Activated T-helper 1 cell treated with anti-CD3 and anti-CD28 coated beads, Interleukin-12 subunit alpha, Interleukin-12 subunit beta, Interleukin-2, Interleukin-4 antibody, amounts not matched to agents 30 ng/mL and 10 ng/mL and 1 ng/mL, durations not matched to agents 14 hours and 24 hours and 36 hours (primary cell): ENCODE measurements around the gene IDH2. TPM values are rescaled to one million over a fixed set of nuclear protein-coding genes. Genes with fewer than 3 reads are reported as not detected.
A peak's percentile ranks its signal among the peaks of the same experiment; 100 is the strongest.

Experiments used
- DNase-seq: peaks from one replicate; pipeline ENCODE4 v3.0.0; 2021; ENCODE audit warnings: low spot score
- H3K27ac Mint-ChIP-seq: one replicate; pipeline ENCODE4 v1.8.0; 2021; ENCODE audit warnings: mild to moderate bottlenecking, mixed read lengths
- H3K27me3 Mint-ChIP-seq: one replicate; pipeline ENCODE4 v1.8.0; 2022; ENCODE audit warnings: mild to moderate bottlenecking, moderate library complexity, mixed read lengths; ENCODE audit not compliant: insufficient read depth
- H3K36me3 Mint-ChIP-seq: one replicate; pipeline ENCODE4 v1.8.0; 2021; ENCODE audit warnings: low read depth, mixed read lengths
- H3K4me1 Mint-ChIP-seq: one replicate; pipeline ENCODE4 v1.8.0; 2021; ENCODE audit warnings: low read depth, mixed read lengths
- H3K4me3 Mint-ChIP-seq: one replicate; pipeline ENCODE4 v1.8.0; 2021; ENCODE audit warnings: mild to moderate bottlenecking, moderate library complexity, mixed read lengths
- H3K9me3 Mint-ChIP-seq: one replicate; pipeline ENCODE4 v1.8.0; 2021; ENCODE audit warnings: mixed read lengths
- intact Hi-C: fragments of 100-400 bp; cut with micrococcal nuclease; formaldehyde crosslinking; loops from one replicate; pipeline ENCODE4 v1.15.1; 2024
- total RNA-seq: library from RNA; stranded (reverse); gene quantifications from 2 replicates; pipeline ENCODE4 v1.2.3, GENCODE V29; 2022

Gene IDH2
- total RNA-seq, 1 donor from 2014 or later = 94.1 TPM

GRCh38 chr15:90106522-90107117, 4.4 kb upstream of the IDH2 start:
- intact Hi-C loops = loop anchor here (10.0 kb wide), 1 partner anchor 1748 kb away; the partner anchor contains the start of gene SLCO3A1
- Mint-ChIP-seq H3K27me3 (peaks cover 12% of the 10 kb centered on the region), H3K27ac (no peak overlapping the region), H3K4me3 (no peak overlapping the region), H3K4me1 (peaks cover 9% of the 10 kb centered on the region), H3K36me3 (no peaks in the 10 kb centered on the region), H3K9me3 (no peaks in the 10 kb centered on the region)
- DNase-seq = no peak

DNA sequence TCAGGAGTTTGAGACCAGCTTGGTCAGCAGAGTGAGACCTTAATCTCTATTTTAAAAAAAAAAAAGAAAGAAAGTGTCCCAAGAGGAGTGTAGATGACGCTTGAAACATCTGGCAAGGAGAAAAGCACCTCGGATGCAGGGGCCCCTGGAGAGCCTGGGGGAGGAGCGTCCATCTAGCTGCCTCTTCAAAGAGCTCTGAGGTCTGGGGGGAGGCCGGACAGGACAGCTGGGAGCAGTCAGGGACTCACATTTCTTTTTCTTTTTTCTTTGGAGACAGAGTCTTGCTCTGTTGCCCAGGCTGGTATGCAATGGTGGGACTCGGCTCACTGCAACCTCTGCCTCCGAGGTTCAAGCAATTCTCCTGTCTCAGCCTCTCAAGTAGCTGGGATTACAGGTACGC, 3.3 kb upstream of the IDH2 start:
- Mint-ChIP-seq H3K4me3 (no peak overlapping the region), H3K9me3 (no peaks in the 10 kb centered on the region), H3K4me1 (peaks cover 19% of the 10 kb centered on the region), H3K36me3 (peaks cover 2% of the 10 kb centered on the region), H3K27ac (no peak overlapping the region), H3K27me3 (peaks cover 12% of the 10 kb centered on the region)
- intact Hi-C loops = loop anchor here (10.0 kb wide), 1 partner anchor 1749 kb away; the partner anchor contains the start of gene SLCO3A1
- no peak for DNase-seq

DNA sequence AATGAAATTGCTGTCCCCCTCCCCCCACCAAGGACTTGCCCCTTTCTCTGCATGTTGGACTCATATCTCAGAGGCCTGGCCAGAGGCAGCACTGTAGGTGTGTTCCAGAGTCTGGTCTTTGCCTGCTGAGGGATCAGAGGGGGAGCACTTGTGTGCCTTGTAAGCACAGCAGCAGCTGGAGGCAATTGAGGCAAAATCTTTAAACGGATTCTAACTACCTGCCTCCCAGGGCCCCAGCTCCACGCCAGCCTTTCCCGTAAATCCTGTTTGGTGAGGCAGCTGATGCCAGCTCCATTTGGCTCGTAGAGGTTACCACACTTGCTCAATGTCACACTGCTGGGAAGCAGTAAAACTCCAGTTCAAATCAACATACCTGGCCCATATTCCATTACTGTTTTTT, 2.3 kb upstream of the IDH2 start:
- peaks cover 5% of the 10 kb centered on the region for H3K36me3 Mint-ChIP-seq
- H3K27ac Mint-ChIP-seq = no peak overlapping the region
- no peaks in the 10 kb centered on the region for H3K9me3 Mint-ChIP-seq
- H3K4me1 Mint-ChIP-seq = peaks cover 28% of the 10 kb centered on the region
- no peak for DNase-seq
- H3K27me3 Mint-ChIP-seq = peaks cover 12% of the 10 kb centered on the region
- no peak overlapping the region for H3K4me3 Mint-ChIP-seq
- intact Hi-C loops = loop anchor here (5.0 to 10.0 kb wide), 2 partner anchors 828 to 1750 kb away; partner anchors contain the start of genes HDDC3 and SLCO3A1

DNA sequence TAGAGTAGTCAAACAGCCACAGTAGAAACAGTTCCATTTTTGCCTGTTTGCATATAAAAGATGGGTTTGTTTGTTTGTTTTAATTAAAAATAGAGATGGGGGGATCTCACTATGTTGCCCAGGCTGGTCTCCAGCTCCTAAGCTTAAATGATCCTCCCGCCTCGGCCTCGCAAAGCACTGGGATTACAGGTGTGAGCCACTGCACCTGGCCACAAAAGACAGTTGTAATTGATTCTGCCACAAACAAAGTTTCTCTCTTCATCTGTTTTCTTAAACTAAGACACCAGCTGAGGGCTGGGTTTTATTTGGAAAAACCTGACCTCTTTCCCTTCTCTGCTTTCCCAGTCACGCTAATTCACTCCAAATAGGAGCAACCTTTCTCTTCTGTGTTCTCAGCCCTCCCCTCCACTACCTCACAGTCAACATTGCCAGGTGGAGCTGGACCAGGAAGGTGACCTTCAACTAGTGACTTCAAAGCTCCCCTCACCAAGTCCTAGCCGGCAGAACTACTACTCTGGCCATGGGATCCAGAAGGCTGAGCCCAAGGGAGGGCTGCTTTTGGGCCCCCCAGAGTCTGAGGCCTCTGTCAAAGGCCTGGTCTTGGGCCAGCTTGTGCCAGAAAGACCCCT, 1.5 kb upstream of the IDH2 start:
- Mint-ChIP-seq H3K9me3 (no peaks in the 10 kb centered on the region), H3K36me3 (peaks cover 10% of the 10 kb centered on the region), H3K4me3 (peak overlapping the region; percentile 81), H3K27ac (no peak overlapping the region), H3K27me3 (peaks cover 12% of the 10 kb centered on the region), H3K4me1 (peaks cover 36% of the 10 kb centered on the region)
- no peak for DNase-seq
- intact Hi-C loops = loop anchor here (2.0 to 10.0 kb wide), 4 partner anchors 39 to 1751 kb away; partner anchors contain the start of genes HDDC3 and SLCO3A1

DNA sequence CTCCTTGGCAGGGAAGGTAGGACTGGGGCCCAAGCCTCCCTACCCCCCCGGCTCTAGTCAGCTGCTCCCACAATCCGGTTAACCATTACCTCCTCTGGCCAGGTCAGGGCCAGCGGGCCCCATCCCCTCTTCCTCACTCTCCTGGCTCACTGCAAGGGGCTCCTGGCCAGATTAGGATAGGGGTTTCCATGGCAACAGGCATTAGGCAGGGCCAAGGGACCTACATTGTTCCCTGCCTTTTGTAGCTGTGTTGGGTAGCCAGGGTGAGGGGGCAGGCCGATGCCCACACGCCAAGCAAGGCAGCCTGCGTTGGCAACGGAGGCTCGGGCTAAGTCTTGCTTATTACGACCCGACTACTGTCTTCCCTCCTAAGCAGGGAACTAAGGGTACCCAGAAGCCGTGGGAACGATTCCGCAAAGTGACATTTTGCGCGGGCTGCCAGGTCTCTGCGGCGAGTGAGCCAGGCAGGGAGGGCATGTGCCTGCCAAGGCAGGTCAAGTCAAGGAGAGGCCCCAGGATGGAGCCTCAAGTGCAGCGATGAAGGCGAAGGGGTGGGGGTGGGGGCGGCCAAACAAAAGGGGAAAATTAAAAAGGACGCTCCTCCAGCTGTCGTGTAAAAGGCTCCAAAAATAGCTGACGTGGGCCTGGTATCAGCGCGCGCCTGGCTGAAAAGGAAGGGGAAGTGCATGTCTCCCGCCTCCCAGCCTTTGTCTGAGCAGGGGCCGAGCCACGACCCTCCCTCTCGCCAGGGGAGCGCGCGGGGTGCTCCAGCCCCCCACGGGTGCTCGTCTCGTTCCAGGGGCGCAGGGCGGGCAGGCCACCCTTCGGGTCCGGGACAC, 919 bp downstream of the IDH2 start:
- Mint-ChIP-seq H3K4me3 (peak overlapping the region; percentile 89), H3K36me3 (peaks cover 11% of the 10 kb centered on the region), H3K27me3 (peaks cover 4% of the 10 kb centered on the region), H3K4me1 (peaks cover 60% of the 10 kb centered on the region), H3K27ac (peak overlapping the region; percentile 94), H3K9me3 (no peaks in the 10 kb centered on the region)
- intact Hi-C loops = loop anchor here (2.0 to 10.0 kb wide), 3 partner anchors 131 to 1753 kb away; partner anchors contain the start of genes CIB1, HDDC3 and SLCO3A1
- DNase-seq = no peak

- no peak for DNase-seq
- H3K27ac Mint-ChIP-seq = peak overlapping the region; percentile 94
- peak overlapping the region; percentile 89 for H3K4me3 Mint-ChIP-seq
- peaks cover 4% of the 10 kb centered on the region for H3K9me3 Mint-ChIP-seq
- peaks cover 19% of the 10 kb centered on the region for H3K36me3 Mint-ChIP-seq
- intact Hi-C loops = loop anchor here (2.0 to 10.0 kb wide), 4 partner anchors 133 to 1755 kb away; partner anchors contain the start of genes CIB1, HDDC3, MESP1 and SLCO3A1
- peaks cover 3% of the 10 kb centered on the region for H3K27me3 Mint-ChIP-seq
- H3K4me1 Mint-ChIP-seq = peaks cover 71% of the 10 kb centered on the region
Observed at GRCh38 chr15:90099868-90100831, 2.1 kb downstream of the IDH2 start.

DNA sequence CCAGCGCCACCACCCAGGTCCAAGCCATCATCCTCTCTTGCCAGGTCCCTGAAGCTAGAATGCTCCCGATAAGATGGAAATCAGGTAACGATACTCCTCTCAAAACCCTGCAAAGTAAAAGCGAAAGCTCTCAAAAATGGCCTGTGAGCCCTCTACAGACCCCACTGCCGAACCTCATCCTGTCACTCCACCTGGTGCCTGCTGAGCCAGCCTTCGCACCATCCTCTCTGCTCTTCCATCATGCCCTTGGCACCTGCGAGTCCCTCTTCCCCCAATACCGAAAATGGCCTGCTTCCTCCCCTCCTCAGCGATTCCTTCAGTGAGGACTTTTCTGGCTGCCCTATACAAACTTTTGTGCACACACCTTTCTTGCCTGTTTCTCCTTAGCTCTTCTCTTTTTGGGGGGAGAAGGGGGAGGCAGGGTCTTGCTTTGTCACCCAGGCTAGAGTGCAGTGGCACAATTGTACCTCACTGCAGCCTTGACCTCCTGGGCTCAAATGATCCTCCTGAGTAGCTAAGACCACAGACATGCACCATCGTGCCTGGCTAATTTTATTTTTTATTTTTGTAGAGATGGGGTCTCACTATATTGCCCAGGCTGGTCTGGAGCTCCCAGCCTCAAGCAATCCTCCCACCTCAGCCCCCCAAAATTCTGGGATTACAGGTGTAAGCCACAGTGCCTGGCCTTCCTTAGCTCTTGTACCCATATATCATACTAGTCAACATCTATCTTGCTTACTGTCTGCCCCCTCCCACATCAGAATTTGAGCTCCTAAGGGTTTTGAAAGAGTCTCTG, 3.0 kb downstream of the IDH2 start:
- peak overlapping the region; percentile 94 for H3K27ac Mint-ChIP-seq
- DNase-seq = no peak
- intact Hi-C loops = loop anchor here (5.0 kb wide), 1 partner anchor 347 kb away; the partner anchor contains the start of gene MESP1
- H3K36me3 Mint-ChIP-seq = peaks cover 20% of the 10 kb centered on the region
- H3K4me3 Mint-ChIP-seq = peak overlapping the region; percentile 89
- peaks cover 79% of the 10 kb centered on the region for H3K4me1 Mint-ChIP-seq
- peaks cover 4% of the 10 kb centered on the region for H3K9me3 Mint-ChIP-seq
- no peaks in the 10 kb centered on the region for H3K27me3 Mint-ChIP-seq

DNA sequence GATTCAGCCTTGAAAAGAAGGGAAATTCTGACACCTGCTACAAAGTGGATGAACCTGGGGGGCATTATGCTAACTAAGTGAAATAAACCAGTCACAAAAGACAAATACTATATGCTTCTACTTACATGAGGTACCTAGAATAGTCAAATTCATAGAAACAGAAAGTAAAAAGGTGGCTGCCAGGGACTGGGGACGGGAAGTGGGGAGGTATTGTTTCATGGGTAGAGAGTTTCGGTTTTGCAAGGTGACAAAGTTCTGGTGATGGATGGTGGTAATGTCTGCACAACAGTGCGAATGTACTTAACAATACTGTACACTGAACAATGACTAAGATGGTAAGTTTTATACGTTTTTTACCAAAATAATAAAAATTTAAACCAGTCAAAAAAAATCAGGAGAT, 4.8 kb downstream of the IDH2 start:
- peak; percentile 75 for DNase-seq
- H3K27ac Mint-ChIP-seq = peak overlapping the region; percentile 93
- H3K4me3 Mint-ChIP-seq = peak overlapping the region; percentile 70
- no peaks in the 10 kb centered on the region for H3K27me3 Mint-ChIP-seq
- peaks cover 74% of the 10 kb centered on the region for H3K4me1 Mint-ChIP-seq
- H3K9me3 Mint-ChIP-seq = peaks cover 4% of the 10 kb centered on the region
- intact Hi-C loops = loop anchor here (1.0 to 5.0 kb wide), 9 partner anchors 11 to 345 kb away; partner anchors contain the start of genes MESP1, NGRN and ZNF710
- H3K36me3 Mint-ChIP-seq = peaks cover 23% of the 10 kb centered on the region

DNA sequence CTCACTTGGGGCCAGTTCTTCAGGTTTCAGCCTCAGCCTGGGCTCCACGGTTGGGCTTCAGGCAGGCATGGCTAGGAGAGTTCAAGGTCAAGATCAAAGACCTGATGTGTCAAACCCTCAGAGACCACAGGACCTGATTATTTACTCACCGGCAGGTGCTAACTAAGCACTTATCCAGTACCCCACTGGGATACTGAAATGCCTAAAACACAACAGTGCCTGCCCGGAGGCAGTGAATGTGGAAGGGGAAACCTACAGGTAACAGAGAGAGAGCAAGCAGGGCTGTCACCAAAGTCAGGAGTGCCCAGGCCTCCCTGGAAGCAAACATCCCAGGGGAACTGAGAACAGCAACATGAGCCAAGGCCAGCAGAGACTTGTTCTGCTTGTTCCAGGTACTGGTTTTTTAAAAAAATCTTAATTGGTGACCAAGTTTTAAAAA, 6.7 kb downstream of the IDH2 start:
- Mint-ChIP-seq H3K4me3 (peak overlapping the region; percentile 71), H3K4me1 (peaks cover 64% of the 10 kb centered on the region), H3K27me3 (no peaks in the 10 kb centered on the region), H3K27ac (peak overlapping the region; percentile 85), H3K9me3 (peaks cover 4% of the 10 kb centered on the region), H3K36me3 (peaks cover 27% of the 10 kb centered on the region)
- DNase-seq = no peak
- intact Hi-C loops = loop anchor here (5.0 kb wide), 1 partner anchor 343 kb away; the partner anchor contains the start of gene MESP1

DNA sequence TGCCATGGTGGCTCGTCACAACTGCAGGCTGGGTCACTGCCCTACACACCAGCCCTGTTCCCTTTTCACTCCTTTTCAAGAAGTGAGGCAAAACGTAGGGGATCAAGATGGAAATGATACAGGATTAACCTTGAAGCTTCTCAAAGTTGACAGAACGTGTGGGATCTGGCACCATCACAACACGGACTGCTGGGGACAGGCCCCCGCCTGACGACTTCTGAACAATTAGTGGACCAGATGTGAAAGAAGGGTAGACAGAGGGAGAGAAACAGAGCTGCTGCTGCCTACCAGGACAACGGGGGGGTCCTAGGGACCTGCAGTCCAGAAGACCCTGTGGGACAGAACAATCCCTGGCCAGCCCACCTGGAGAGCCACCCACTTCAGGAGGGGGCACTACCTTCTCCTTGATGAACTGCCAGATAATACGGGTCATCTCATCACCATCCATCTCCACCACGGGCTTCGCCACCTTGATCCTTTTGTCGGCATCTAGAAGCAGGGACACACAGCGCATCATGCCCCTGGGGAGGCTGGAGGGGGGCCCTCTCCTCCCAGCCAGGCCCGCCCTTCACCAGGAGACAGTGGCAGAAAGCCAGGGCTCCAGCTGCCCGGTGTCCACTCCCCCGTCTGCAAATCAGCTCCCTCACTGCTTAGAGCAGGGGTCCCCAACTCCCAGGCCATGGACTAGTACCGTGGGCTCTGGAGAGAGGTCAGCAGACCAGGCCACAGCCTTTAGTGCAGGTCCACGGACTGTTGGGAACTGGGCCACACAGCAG, 10.9 kb downstream of the IDH2 start:
- H3K9me3 Mint-ChIP-seq = peaks cover 4% of the 10 kb centered on the region
- H3K4me3 Mint-ChIP-seq = no peak overlapping the region
- no peak for DNase-seq
- intact Hi-C loops = no loop called here
- no peaks in the 10 kb centered on the region for H3K27me3 Mint-ChIP-seq
- H3K36me3 Mint-ChIP-seq = peaks cover 48% of the 10 kb centered on the region
- H3K27ac Mint-ChIP-seq = peak overlapping the region; percentile 7
- peaks cover 26% of the 10 kb centered on the region for H3K4me1 Mint-ChIP-seq
